ENCODE data around the gene ARSJ. TPM values are rescaled to one million over a fixed set of nuclear protein-coding genes. Genes with fewer than 3 reads are reported as not detected.
"Not testable (repeated sequence)": the region's sequence is repeated elsewhere in the genome, so short reads cannot be mapped to it uniquely, and the experiment has no call there.

The ARSJ gene
- total RNA-seq, 1 donor from 2014 or later, result 61.7 TPM

GRCh38 chr4:113943085-113943484, 36.4 kb downstream of the ARSJ start:
- Mint-ChIP-seq H3K4me3 (ENCODE audit: unreplicated experiment) (no peak overlapping the region), H3K4me1 (ENCODE audit: unreplicated experiment) (peaks cover 52% of the 10 kb centered on the region), H3K27me3 (ENCODE audit: unreplicated experiment) (no peaks in the 10 kb centered on the region), H3K27ac (ENCODE audit: unreplicated experiment) (peak overlapping the region; percentile 32), H3K36me3 (ENCODE audit: unreplicated experiment) (peaks cover 12% of the 10 kb centered on the region), H3K9me3 (ENCODE audit: unreplicated experiment) (peaks cover 5% of the 10 kb centered on the region)
- TF ChIP-seq, protein P1, sequence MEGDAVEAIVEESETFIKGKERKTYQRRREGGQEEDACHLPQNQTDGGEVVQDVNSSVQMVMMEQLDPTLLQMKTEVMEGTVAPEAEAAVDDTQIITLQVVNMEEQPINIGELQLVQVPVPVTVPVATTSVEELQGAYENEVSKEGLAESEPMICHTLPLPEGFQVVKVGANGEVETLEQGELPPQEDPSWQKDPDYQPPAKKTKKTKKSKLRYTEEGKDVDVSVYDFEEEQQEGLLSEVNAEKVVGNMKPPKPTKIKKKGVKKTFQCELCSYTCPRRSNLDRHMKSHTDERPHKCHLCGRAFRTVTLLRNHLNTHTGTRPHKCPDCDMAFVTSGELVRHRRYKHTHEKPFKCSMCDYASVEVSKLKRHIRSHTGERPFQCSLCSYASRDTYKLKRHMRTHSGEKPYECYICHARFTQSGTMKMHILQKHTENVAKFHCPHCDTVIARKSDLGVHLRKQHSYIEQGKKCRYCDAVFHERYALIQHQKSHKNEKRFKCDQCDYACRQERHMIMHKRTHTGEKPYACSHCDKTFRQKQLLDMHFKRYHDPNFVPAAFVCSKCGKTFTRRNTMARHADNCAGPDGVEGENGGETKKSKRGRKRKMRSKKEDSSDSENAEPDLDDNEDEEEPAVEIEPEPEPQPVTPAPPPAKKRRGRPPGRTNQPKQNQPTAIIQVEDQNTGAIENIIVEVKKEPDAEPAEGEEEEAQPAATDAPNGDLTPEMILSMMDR (IDR thresholded peaks at IDR 0.05), result no peak
- no peak for DNase-seq (ENCODE audit: extremely low spot score, unreplicated experiment)

GRCh38 chr4:113941836-113942235, 37.6 kb downstream of the ARSJ start:
- H3K4me1 Mint-ChIP-seq (ENCODE audit: unreplicated experiment), result peaks cover 58% of the 10 kb centered on the region
- H3K27me3 Mint-ChIP-seq (ENCODE audit: unreplicated experiment), result no peaks in the 10 kb centered on the region
- TF ChIP-seq, protein P1 (IDR thresholded peaks at IDR 0.05), result no peak
- H3K4me3 Mint-ChIP-seq (ENCODE audit: unreplicated experiment), result no peak overlapping the region
- peaks cover 17% of the 10 kb centered on the region for H3K36me3 Mint-ChIP-seq (ENCODE audit: unreplicated experiment)
- H3K9me3 Mint-ChIP-seq (ENCODE audit: unreplicated experiment), result peaks cover 7% of the 10 kb centered on the region
- DNase-seq (ENCODE audit: extremely low spot score, unreplicated experiment), result no peak
- H3K27ac Mint-ChIP-seq (ENCODE audit: unreplicated experiment), result peak overlapping the region; percentile 13

- H3K27me3 Mint-ChIP-seq (ENCODE audit: unreplicated experiment), result not testable (repeated sequence)
- H3K36me3 Mint-ChIP-seq (ENCODE audit: unreplicated experiment), result peaks cover 17% of the 10 kb centered on the region
- H3K4me1 Mint-ChIP-seq (ENCODE audit: unreplicated experiment), result peaks cover 49% of the 10 kb centered on the region
These were observed 39.3 kb downstream of the ARSJ start for GRCh38 chr4:113940103-113940502.

DNA sequence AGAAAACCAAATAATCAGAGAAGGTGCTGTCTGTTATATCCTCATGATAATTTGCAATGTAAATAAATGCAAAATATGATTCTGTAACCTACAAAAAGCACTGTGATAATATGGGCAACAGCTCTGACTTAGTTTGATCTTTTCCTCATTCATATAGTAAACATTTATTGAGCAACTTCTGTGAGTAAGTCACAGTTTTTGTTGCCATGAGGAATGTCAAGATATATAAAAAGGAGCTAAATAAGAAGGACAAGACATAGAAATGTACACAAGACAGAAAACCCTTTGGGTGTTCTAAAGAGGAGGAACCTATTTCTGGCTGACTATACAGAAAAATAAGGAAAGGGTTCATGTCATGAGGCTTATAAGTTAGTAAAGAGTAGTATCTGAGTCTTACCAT, 44.3 kb downstream of the ARSJ start:
- H3K36me3 Mint-ChIP-seq (ENCODE audit: unreplicated experiment), result peaks cover 24% of the 10 kb centered on the region
- peaks cover 39% of the 10 kb centered on the region for H3K4me1 Mint-ChIP-seq (ENCODE audit: unreplicated experiment)
- no peak for DNase-seq (ENCODE audit: extremely low spot score, unreplicated experiment)
- TF ChIP-seq, protein P1 (IDR thresholded peaks at IDR 0.05), result no peak
- no peaks in the 10 kb centered on the region for H3K27me3 Mint-ChIP-seq (ENCODE audit: unreplicated experiment)
- H3K9me3 Mint-ChIP-seq (ENCODE audit: unreplicated experiment), result peaks cover 21% of the 10 kb centered on the region
- H3K4me3 Mint-ChIP-seq (ENCODE audit: unreplicated experiment), result no peak overlapping the region
- H3K27ac Mint-ChIP-seq (ENCODE audit: unreplicated experiment), result peak overlapping the region; percentile 25

More at GRCh38 chr4:113940103-113940502, 39.3 kb downstream of the ARSJ start:
- not testable (repeated sequence) for H3K27ac Mint-ChIP-seq (ENCODE audit: unreplicated experiment); DNase-seq (ENCODE audit: extremely low spot score, unreplicated experiment); H3K9me3 Mint-ChIP-seq (ENCODE audit: unreplicated experiment); H3K4me3 Mint-ChIP-seq (ENCODE audit: unreplicated experiment)

- DNase-seq (ENCODE audit: extremely low spot score, unreplicated experiment); H3K4me3 Mint-ChIP-seq (ENCODE audit: unreplicated experiment); H3K27me3 Mint-ChIP-seq (ENCODE audit: unreplicated experiment); H3K36me3 Mint-ChIP-seq (ENCODE audit: unreplicated experiment); H3K9me3 Mint-ChIP-seq (ENCODE audit: unreplicated experiment): not testable (repeated sequence)
- Mint-ChIP-seq H3K27ac (ENCODE audit: unreplicated experiment) (peak overlapping the region; percentile 69), H3K4me1 (ENCODE audit: unreplicated experiment) (peaks cover 49% of the 10 kb centered on the region)
These were observed 54.7 kb downstream of the ARSJ start for GRCh38 chr4:113924706-113925105.

DNA sequence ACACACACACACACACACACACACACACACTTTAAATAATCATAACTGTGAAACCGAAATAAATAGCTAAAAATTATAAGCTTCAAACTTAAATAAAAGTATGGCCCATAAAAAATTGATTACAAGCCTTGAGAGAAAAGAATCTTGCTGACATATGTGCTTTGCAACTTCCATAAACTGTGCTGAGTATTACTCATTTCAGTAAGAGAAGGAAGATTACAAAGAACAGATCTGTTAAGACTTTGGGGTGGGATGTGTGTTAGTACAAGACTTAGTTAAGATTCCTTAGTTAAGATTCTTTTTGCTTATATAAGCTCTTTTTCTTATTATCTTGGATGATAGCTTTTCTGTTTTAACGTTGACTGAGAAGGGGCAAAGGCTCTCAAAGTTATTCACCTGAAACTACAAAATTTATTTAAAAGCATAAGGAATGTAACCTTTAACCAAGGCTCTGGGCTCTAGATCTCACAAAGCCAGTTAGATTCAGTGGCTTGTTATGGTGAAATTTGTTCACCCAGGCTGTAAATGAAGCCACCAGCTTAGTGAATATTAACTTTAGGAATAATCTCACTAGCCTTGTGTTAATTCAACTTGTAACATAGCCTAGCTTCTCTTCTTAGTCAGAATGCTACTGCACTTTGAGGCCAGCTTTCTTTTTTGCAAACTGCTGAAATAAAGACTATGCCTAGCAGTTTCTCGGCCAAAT, 58.2 kb downstream of the ARSJ start:
- no peak overlapping the region for H3K4me3 Mint-ChIP-seq (ENCODE audit: unreplicated experiment)
- H3K27ac Mint-ChIP-seq (ENCODE audit: unreplicated experiment), result peak overlapping the region; percentile 83
- no peak for DNase-seq (ENCODE audit: extremely low spot score, unreplicated experiment)
- H3K27me3 Mint-ChIP-seq (ENCODE audit: unreplicated experiment), result no peaks in the 10 kb centered on the region
- TF ChIP-seq, protein P1 (IDR thresholded peaks at IDR 0.05), result no peak
- peaks cover 2% of the 10 kb centered on the region for H3K9me3 Mint-ChIP-seq (ENCODE audit: unreplicated experiment)
- peaks cover 63% of the 10 kb centered on the region for H3K4me1 Mint-ChIP-seq (ENCODE audit: unreplicated experiment)
- peaks cover 5% of the 10 kb centered on the region for H3K36me3 Mint-ChIP-seq (ENCODE audit: unreplicated experiment)
